HEK293 (cell line): ENCODE measurements around the gene UNC5B.

ENCODE experiments used
- FEZF1 ChIP-seq: fragments of 450-650 bp; formaldehyde crosslinking; IDR thresholded peaks from 2 replicates; pipeline ENCODE4 v1.5.1; 2016; ENCODE audit warnings: missing biosample characterization, missing genetic modification characterization
- ZNF10 ChIP-seq: fragments of 450-650 bp; formaldehyde crosslinking; IDR thresholded peaks from 2 replicates; pipeline ENCODE4 v1.5.1; 2017; ENCODE audit warnings: missing biosample characterization, missing genetic modification characterization
- ZNF302 ChIP-seq: fragments of 450-650 bp; formaldehyde crosslinking; IDR thresholded peaks from 2 replicates; pipeline ENCODE4 v1.5.1; 2016; ENCODE audit warnings: missing biosample characterization, missing genetic modification characterization, low read depth
- ZNF629 ChIP-seq: fragments of 450-650 bp; formaldehyde crosslinking; IDR thresholded peaks from 2 replicates; pipeline ENCODE4 v1.5.1; 2017; ENCODE audit warnings: missing biosample characterization, missing genetic modification characterization
- ZNF785 ChIP-seq: fragments of 450-650 bp; formaldehyde crosslinking; IDR thresholded peaks from 2 replicates; pipeline ENCODE4 v1.5.1; 2016; ENCODE audit warnings: missing biosample characterization, missing genetic modification characterization
- TF ChIP-seq, protein P1 (sequence below): fragments of 450-650 bp; formaldehyde crosslinking; IDR thresholded peaks from 2 replicates; pipeline ENCODE4 v1.5.1; 2016; ENCODE audit warnings: missing biosample characterization, missing genetic modification characterization
- TF ChIP-seq, protein P2 (sequence below): fragments of 450-650 bp; formaldehyde crosslinking; IDR thresholded peaks from 2 replicates; pipeline ENCODE4 v1.5.1; 2016; ENCODE audit warnings: missing biosample characterization, missing genetic modification characterization

DNA sequence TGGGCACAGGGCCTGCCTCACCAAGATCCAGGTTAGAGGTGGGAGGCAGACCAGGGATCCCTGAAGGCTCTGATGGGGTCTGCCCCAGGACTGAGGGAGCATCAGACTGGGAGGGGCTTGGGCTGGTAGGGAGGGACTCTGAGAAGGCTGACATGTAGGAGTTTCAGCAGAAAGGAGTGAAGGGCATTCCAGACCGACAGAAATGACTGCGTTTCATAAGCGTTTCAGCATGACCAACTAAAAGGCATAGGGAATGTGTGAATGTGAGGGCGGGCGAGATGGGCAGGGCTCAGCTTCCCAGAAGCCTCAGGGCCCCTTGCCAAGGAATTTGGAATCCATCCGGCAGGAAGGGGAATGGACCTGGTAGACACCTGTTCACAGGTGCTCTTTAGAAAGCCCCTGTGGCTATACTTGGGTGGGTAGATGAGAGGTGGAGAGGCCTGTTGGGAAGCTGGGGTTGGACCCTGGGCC lies 81.8 kb downstream of the UNC5B start:
- TF ChIP-seq, protein P1, sequence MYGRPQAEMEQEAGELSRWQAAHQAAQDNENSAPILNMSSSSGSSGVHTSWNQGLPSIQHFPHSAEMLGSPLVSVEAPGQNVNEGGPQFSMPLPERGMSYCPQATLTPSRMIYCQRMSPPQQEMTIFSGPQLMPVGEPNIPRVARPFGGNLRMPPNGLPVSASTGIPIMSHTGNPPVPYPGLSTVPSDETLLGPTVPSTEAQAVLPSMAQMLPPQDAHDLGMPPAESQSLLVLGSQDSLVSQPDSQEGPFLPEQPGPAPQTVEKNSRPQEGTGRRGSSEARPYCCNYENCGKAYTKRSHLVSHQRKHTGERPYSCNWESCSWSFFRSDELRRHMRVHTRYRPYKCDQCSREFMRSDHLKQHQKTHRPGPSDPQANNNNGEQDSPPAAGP (tag by site-specific recombination): peak; percentile 34; the same call in 1 of the 2 replicates
- TF ChIP-seq FEZF1: no peak
- TF ChIP-seq, protein P2, sequence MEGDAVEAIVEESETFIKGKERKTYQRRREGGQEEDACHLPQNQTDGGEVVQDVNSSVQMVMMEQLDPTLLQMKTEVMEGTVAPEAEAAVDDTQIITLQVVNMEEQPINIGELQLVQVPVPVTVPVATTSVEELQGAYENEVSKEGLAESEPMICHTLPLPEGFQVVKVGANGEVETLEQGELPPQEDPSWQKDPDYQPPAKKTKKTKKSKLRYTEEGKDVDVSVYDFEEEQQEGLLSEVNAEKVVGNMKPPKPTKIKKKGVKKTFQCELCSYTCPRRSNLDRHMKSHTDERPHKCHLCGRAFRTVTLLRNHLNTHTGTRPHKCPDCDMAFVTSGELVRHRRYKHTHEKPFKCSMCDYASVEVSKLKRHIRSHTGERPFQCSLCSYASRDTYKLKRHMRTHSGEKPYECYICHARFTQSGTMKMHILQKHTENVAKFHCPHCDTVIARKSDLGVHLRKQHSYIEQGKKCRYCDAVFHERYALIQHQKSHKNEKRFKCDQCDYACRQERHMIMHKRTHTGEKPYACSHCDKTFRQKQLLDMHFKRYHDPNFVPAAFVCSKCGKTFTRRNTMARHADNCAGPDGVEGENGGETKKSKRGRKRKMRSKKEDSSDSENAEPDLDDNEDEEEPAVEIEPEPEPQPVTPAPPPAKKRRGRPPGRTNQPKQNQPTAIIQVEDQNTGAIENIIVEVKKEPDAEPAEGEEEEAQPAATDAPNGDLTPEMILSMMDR (tag by site-specific recombination): no peak
- TF ChIP-seq ZNF302 (tag by site-specific recombination): no peak
- TF ChIP-seq ZNF785: no peak
- no peak for TF ChIP-seq ZNF629 (tag by site-specific recombination)
- no peak for TF ChIP-seq ZNF10 (tag by site-specific recombination)
